CD4-positive, alpha-beta T cell treated with Interleukin-15 for 1 hour (primary cell): ENCODE results near the gene RGS5.

Experiments used
- DNase-seq: peaks from one replicate; pipeline ENCODE4 v3.0.0-alpha.2; 2020

Gene RGS5

GRCh38 chr1:163178628-163179027 is 24.1 kb downstream of the RGS5 start:
- no peak for DNase-seq

DNA sequence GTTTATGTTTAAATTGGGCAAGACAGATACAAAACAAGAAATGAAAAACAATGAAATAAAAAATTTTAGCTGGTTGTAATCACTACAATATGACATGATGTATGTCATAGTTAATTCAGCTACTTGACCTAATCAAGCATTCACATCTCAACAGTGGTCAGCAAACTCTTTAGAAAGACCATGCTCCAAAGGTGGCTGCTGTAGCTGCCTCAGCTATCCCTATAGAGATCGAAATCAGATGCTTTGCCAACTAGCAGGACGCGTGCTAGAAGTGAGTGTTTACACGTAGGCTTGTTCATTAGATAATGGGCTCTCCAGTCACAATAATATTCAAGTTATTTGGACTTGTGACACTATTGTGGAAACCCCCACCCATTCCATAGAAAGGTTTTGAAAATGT is 25.9 kb downstream of the RGS5 start:
- DNase-seq, result no peak

GRCh38 chr1:163174524-163175437 is 27.9 kb downstream of the RGS5 start:
- no peak for DNase-seq

DNA sequence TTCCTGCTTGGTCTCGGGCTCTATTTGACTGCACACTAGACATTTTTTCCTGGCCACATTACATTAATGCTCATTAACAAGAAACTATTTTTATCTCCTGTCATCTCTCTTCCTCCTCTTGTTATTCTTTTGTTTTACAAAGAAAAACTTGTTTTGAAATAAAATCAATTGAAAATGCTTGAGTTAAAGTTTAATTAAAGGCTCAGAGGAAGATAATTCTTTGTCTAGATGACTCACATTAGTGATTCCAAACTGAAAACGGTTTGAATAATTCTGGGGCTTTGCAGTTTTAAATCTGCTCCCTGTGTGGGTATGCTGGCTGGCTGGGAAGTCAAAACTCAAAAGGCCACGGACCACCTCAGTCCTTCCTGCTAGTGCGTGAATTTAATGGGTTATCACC is 29.6 kb downstream of the RGS5 start:
- DNase-seq, result no peak

GRCh38 chr1:163172596-163172995 is 30.1 kb downstream of the RGS5 start:
- DNase-seq, result no peak

DNA sequence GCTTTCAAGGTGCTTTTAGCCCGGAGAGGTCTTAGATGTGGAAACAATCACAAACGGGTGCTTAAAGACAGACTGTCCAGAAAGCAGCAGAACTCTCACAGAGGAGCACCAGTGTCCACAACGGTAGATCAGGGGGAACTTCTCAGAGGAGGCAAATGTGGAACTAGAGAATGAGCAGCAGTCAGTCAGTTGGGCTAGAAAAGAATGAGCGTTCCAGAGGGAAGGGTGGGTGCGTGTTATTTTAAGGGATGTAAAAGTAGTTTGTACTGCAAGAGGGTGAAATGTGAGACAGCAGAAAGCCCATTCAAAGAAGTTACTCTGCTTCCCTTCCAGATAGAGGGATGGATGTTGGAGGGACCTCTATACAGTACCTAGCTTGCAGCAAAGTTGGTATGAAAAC is 30.9 kb downstream of the RGS5 start:
- DNase-seq, result no peak

- DNase-seq, result no peak
Observed at GRCh38 chr1:163170975-163171676, 31.6 kb downstream of the RGS5 start.

GRCh38 chr1:163170331-163170730 is 32.4 kb downstream of the RGS5 start:
- no peak for DNase-seq

GRCh38 chr1:163169553-163169952 is 33.2 kb downstream of the RGS5 start:
- DNase-seq, result no peak

GRCh38 chr1:163168053-163168452 is 34.7 kb downstream of the RGS5 start:
- DNase-seq, result no peak

DNA sequence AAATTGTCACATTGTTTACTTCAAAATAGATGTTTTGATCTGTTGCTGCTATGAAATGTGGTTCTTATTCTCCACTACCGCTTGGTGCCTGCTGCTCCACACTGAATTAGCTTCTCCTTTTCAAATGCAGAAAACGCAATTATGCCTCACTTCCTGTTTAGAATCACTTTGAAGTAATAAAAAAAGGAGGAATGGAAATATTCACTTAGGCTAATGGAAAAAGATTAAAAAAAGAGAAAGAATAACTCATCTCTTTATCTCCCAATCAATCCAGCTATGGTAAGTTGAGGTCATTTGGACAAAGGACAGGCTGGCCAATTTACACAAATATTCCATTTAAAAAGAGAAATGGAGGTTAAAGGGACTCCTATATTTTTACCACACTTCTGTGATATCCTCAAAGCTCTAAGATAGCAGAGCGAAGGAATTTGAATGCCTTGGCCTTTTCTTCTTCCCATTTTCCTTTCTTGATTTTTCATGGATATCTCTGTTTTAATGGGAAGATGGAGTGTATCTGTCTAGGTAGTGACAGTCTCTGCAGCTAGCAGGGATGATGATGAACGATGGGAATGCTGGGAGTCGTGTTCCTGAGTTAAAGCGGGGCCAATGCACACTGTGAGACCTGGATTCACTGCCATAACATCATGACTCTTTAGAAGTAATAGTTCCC is 35.7 kb downstream of the RGS5 start:
- DNase-seq, result no peak

DNA sequence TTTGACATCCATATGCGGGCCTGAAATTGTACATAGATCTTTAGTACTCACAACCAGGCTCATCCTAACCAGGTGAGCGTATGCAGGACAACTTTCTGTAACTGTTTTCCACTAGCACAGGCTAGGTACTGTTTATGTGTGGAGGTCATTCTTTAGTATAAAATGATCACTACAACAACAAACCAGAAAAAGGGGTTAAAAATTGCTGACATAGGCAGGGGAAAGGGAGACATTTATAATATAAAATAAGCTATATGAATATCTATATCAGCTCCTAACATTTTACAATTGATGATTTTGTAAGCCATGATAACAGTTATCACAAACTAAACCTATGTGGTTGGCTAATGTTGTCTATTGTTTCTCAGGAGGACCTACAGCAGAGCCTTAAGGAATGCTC is 37.6 kb downstream of the RGS5 start:
- DNase-seq, result no peak

- DNase-seq, result no peak
Observed at GRCh38 chr1:163163881-163164582, 38.7 kb downstream of the RGS5 start.

GRCh38 chr1:163163163-163163562 is 39.6 kb downstream of the RGS5 start:
- DNase-seq, result no peak

- DNase-seq, result no peak
Observed at GRCh38 chr1:163162381-163162914, 40.3 kb downstream of the RGS5 start.

DNA sequence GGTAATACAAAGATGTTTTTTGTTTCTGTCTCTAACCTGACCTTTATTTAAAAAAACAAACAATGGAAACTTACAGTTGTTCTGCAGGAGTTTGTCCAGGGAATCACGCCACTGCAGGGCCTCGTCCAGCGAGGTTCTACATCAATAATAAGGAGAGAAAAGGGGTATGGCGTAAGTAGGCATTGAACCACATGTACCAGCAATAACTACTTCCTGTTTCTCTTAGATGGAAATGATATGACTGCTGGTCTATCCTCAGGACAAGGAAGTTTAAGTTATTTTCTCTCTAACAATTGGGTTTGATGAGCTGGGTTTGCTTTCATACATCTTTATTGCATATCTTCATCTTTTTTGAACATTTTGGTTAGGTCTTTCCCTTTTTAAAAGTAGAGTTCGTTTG is 40.9 kb downstream of the RGS5 start:
- no peak for DNase-seq

DNA sequence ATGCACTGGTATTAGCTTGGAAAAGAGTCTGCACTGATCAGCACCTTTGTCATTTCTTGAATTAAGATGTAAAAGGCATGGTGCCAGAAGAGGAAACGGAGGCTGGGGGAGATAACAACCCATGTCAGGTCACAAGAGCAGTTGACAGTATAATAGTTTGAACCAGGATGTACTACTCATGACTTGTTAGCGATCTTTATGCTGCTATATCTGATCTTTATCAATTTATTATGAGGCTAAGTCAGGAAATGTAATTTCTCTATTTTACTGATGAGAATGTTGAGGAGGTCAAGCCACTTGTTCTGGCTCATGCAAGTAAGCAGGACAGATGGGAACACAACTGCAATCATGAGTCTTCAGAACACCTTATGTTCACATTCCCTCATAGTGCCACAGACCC is 41.4 kb downstream of the RGS5 start:
- no peak for DNase-seq

DNA sequence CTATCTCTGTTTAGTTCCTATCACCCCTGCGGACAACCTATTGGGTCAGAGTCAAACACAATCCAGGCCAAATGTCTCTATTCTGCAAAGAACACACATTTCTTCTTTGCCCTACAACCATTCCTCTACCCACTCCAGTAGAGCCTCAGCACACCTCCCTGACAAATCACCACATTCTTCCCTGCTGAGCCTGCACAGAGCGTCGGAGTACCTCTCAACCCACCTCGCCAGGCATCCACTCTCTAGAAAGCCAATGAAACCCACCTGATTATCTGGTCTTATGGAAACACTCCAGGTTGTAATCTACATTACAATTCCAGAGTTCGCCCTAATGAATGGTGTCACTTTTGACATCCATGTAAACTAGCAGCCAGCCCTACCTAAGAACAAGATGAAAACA is 47.1 kb downstream of the RGS5 start:
- DNase-seq, result no peak

DNA sequence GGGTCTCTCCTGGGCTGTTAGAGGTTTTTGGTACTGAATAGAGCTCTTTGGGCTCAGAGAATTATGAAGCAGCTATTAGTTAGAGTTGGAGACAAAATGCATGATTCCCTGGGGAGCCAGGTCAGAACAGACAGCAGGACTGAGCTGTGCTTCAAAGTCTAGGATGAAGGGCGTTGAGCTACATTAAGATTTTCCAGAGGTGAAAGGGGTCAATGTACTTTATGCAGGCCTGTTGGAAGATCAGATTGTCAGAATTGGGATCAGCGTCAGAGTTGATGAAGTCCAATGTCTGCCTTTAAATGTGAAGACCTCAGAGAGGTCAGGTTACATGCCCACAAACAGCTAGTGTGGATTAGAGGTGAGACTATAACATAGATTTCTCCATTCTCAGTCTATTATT is 53.8 kb downstream of the RGS5 start:
- DNase-seq, result no peak

GRCh38 chr1:163147019-163147418 is 55.7 kb downstream of the RGS5 start:
- no peak for DNase-seq

DNA sequence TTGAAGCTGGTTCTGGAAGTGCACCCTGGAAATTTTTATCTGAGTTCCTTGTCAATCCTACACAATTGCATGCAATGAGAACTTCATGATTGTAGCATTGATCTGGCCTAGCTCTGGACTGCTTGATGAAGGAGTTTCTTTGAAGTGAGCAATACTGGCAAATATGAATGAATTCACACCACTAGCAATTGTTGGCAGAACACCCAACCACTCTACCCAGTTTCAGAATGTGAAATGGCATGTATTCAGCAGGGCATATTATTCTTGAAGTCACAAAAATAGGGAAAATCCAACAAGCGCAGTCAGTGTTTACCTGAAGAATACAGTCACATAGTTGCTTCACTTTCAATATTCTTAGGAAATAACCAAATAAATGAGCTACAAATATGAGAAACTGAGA is 57.3 kb downstream of the RGS5 start:
- DNase-seq, result no peak

DNA sequence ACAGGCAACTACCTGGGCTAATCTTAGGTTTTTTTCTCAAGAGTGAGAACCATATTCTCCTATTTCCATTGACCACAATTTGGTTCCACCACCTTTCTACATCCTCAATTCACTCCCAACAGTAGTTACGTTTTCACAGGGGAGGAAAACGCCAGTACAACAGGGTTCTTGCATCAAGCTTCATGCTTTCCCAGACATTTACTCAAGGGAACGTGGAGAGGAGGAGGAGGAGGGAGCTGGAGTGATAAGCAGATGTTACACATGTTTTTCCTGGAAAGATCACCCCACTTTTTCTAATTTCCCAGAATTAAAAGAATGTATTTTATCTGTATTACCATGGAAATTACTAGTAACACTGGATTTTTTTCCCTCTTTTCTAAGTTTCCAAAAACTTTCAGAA is 58.3 kb downstream of the RGS5 start:
- no peak for DNase-seq

DNA sequence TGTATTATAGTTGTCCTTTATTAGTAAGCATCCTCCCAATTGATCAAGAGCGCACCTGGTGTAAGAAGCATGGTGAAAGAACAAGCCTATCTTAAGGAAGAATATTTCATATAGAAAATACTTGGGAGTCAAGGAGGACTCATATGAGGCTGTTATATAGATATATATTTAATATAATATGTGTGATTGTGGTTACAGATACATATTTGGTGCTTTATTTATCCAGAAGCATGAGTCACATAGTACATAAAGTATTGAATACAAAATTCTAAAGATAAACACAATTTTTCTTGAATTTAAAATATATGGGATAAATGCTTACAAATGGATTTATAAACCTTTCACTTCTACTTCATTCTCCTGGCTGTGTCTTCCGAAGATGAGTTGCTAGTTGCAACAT is 60.6 kb downstream of the RGS5 start:
- DNase-seq, result no peak
